A549 (cell line): ENCODE data around the gene TIGD3. TPM values are rescaled to one million over a fixed set of nuclear protein-coding genes. Genes with fewer than 3 reads are reported as not detected.

Experiments
- ATAC-seq, 2 experiments: fragments of 200-7000 bp in 1 of 2; fragments of >200 bp in 1 of 2; cut with Nextera tagmentation in 1 of 2; cut with Tn5 transposase in 1 of 2; 3 replicates each; pipeline versions ENCODE4 v1.8.0 to v1.9.1; 2018 to 2020; ENCODE audit warnings: mild to moderate bottlenecking in 1 of 2, moderate library complexity in 1 of 2
- CTCF ChIA-PET: fragments of 300-600 bp; sonication (Branson Sonifier 250); formaldehyde crosslinking; extraction: SDS; loops from one replicate; lab custom pipeline; 2021; ENCODE audit warnings: antibody characterized with exemption, inconsistent platforms; lab: Yijun Ruan, JAX
- POLR2A ChIA-PET: fragments of 350-600 bp; formaldehyde crosslinking; extraction: SDS; loops from one replicate; lab custom pipeline; 2021; ENCODE audit warnings: antibody characterized with exemption, inconsistent platforms; lab: Yijun Ruan, JAX
- DNase-seq, 2 experiments: peaks; one replicate each; pipeline versions ENCODE4 v3.0.0 to v3.0.0-alpha.2; 2011 to 2016; ENCODE audit warnings: low read depth in 1 of 2, low spot score in 1 of 2
- FAIRE-seq: peaks from 2 replicates; lab custom pipeline; 2011; peaks lifted over from hg19 to GRCh38; lab: Jason Lieb, UNC
- H3K27ac ChIP-seq, 2 experiments: fragments of >200 bp; sonication (Bioruptor Twin); formaldehyde crosslinking; 3 replicates each; pipeline ENCODE4 v1.5.1; 2016 to 2017
- H3K4me1 ChIP-seq: fragments of >200 bp; sonication (Bioruptor Twin); formaldehyde crosslinking; 3 replicates; pipeline ENCODE4 v1.6.1; 2016
- H3K4me2 ChIP-seq: fragments of >200 bp; sonication (Bioruptor Twin); formaldehyde crosslinking; 3 replicates; pipeline ENCODE4 v1.6.1; 2016
- H3K4me3 ChIP-seq: fragments of >200 bp; sonication (Bioruptor Twin); formaldehyde crosslinking; 3 replicates; pipeline ENCODE4 v1.5.1; 2016
- H3K9me3 ChIP-seq: fragments of >200 bp; sonication (Bioruptor Twin); formaldehyde crosslinking; 3 replicates; pipeline ENCODE4 v1.6.1; 2016
- ATOH8 ChIP-seq: fragments of 250-450 bp; sonication (Bioruptor Pico); IDR thresholded peaks from 2 replicates; pipeline ENCODE4 v1.5.0; 2020; ENCODE audit warnings: low read depth, mild to moderate bottlenecking, moderate library complexity
- BCL3 ChIP-seq: fragments of >200 bp; sonication (Bioruptor Twin); formaldehyde crosslinking; IDR thresholded peaks from 3 replicates; pipeline ENCODE4 v1.6.1; 2016
- BHLHE40 ChIP-seq: IDR thresholded peaks from 2 replicates; pipeline ENCODE4 v1.6.1; 2012; ENCODE audit warnings: low read depth, low read length, inconsistent platforms
- CBX2 ChIP-seq: fragments of 200-600 bp; sonication (generic); IDR thresholded peaks from 2 replicates; pipeline ENCODE4 v1.6.1; 2016; ENCODE audit warnings: low read depth, mild to moderate bottlenecking, borderline replicate concordance
- CBX8 ChIP-seq: fragments of 200-600 bp; sonication (generic); IDR thresholded peaks from 2 replicates; pipeline ENCODE4 v1.6.1; 2016
- CEBPB ChIP-seq, 2 experiments: fragments of >200 bp in 1 of 2; sonication (Bioruptor Twin) in 1 of 2; formaldehyde crosslinking in 1 of 2; IDR thresholded peaks; 2 replicates each; pipeline ENCODE4 v1.6.1; 2012 to 2016
- CHD4 ChIP-seq: fragments of 200-600 bp; sonication (generic); IDR thresholded peaks from 2 replicates; pipeline ENCODE4 v1.6.1; 2016; ENCODE audit warnings: antibody characterized with exemption, mild to moderate bottlenecking, borderline replicate concordance
- ELK1 ChIP-seq: fragments of 150-350 bp; IDR thresholded peaks from 2 replicates; pipeline ENCODE4 v1.6.1; 2014; ENCODE audit warnings: low read depth, mild to moderate bottlenecking, low read length
- EP300 ChIP-seq, 2 experiments: fragments of >200 bp; sonication (Bioruptor Twin); formaldehyde crosslinking; IDR thresholded peaks; 2 replicates in 1 of 2; 3 replicates in 1 of 2; pipeline ENCODE4 v1.6.1; 2016 to 2017
- FOSL2 ChIP-seq, 2 experiments: fragments of 450-650 bp in 1 of 2; fragments of >200 bp in 1 of 2; sonication (Bioruptor Twin) in 1 of 2; formaldehyde crosslinking; IDR thresholded peaks; 2 replicates each; pipeline versions ENCODE4 v1.5.0 to v1.6.1; 2016 to 2020; ENCODE audit warnings: mild to moderate bottlenecking in 1 of 2, moderate library complexity in 1 of 2
- FOXS1 ChIP-seq: fragments of 250-450 bp; sonication (Bioruptor Pico); IDR thresholded peaks from 2 replicates; pipeline ENCODE4 v1.5.0; 2020; ENCODE audit warnings: mild to moderate bottlenecking, moderate library complexity
- HEYL ChIP-seq: fragments of 250-450 bp; sonication (Bioruptor Pico); IDR thresholded peaks from 2 replicates; pipeline ENCODE4 v1.8.0; 2021; ENCODE audit warnings: mild to moderate bottlenecking, moderate library complexity
- HMGXB4 ChIP-seq: fragments of 250-450 bp; sonication (Bioruptor Pico); IDR thresholded peaks from 2 replicates; pipeline ENCODE4 v1.5.0; 2021; ENCODE audit warnings: mild to moderate bottlenecking, moderate library complexity, borderline replicate concordance
- HOXA7 ChIP-seq: fragments of 250-450 bp; sonication (Bioruptor Pico); IDR thresholded peaks from 2 replicates; pipeline ENCODE4 v1.5.0; 2020; ENCODE audit warnings: mild to moderate bottlenecking, moderate library complexity
- MAFK ChIP-seq: fragments of 450-650 bp; IDR thresholded peaks from 2 replicates; pipeline ENCODE4 v1.6.1; 2014; ENCODE audit not compliant: partially characterized antibody
- NFE2L2 ChIP-seq: fragments of 150-350 bp; conservative IDR thresholded peaks from 2 replicates; pipeline ENCODE4 v1.6.1; 2014; ENCODE audit warnings: low read length
- NPAS2 ChIP-seq: fragments of 250-450 bp; sonication (Bioruptor Pico); IDR thresholded peaks from 2 replicates; pipeline ENCODE4 v1.8.0; 2022; ENCODE audit warnings: mild to moderate bottlenecking, moderate library complexity, borderline replicate concordance
- NR3C1 ChIP-seq: fragments of >200 bp; sonication (Bioruptor Twin); formaldehyde crosslinking; IDR thresholded peaks from 3 replicates; pipeline ENCODE4 v1.6.1; 2017
- PHF8 ChIP-seq: fragments of 200-600 bp; sonication (generic); IDR thresholded peaks from 2 replicates; pipeline ENCODE4 v1.6.1; 2016; ENCODE audit warnings: low read depth, mild to moderate bottlenecking, antibody characterized with exemption, moderate library complexity, borderline replicate concordance
- RNF2 ChIP-seq: fragments of 200-600 bp; sonication (generic); IDR thresholded peaks from 2 replicates; pipeline ENCODE4 v1.6.1; 2016; ENCODE audit warnings: low read depth, mild to moderate bottlenecking, antibody characterized with exemption, moderate library complexity, borderline replicate concordance
- ZSCAN20 ChIP-seq: fragments of 250-450 bp; sonication (Bioruptor Pico); IDR thresholded peaks from 2 replicates; pipeline ENCODE4 v1.8.0; 2022; ENCODE audit warnings: mild to moderate bottlenecking, moderate library complexity
- WGBS: methylation state at CpG from one replicate; pipeline ENCODE4 v1.1.6; 2017; ENCODE audit errors: missing lambda C conversion rate; 5-methylcytosine and 5-hydroxymethylcytosine counted together
- polyA plus RNA-seq, 4 experiments: library from polyadenylated mRNA; depleted of rRNA in 3 of 4; stranded (reverse); fragments of >200 nt; fragmentation: RNase III in 1 of 4; extraction: RNeasy Plus Mini Kit Qiagen cat#74134 plus additional on column Dnase treatment in 1 of 4; gene quantifications; 2 replicates in 3 of 4; 3 replicates in 1 of 4; pipeline ENCODE4 v1.2.3, GENCODE V29; 2011 to 2017

TIGD3 gene
- polyA plus RNA-seq, 2 of the 4 experiments (the other 2 are of a cell fraction) = 0.37 to 0.66 TPM

GRCh38 chr11:65357856-65358356 is 3.4 kb downstream of the TIGD3 start:
- POLR2A ChIA-PET = interaction anchor here (0.6 to 1.4 kb wide), 2 partner anchors 25 to 81 kb away, joined by 4 to 5 read pairs; partner anchors contain the start of gene DPF2
- Histone ChIP-seq H3K4me2 (no peak overlapping the region), H3K4me1 (0 out of 3 replicates have a peak, but pooled peaks cover 4% of the 10 kb centered on the region), H3K4me3 (no peak overlapping the region), H3K27ac (no peak overlapping the region), H3K9me3 (no peaks in the 10 kb centered on the region)
- 85% methylated on average over 8 of the region's 8 CpGs for WGBS
- FAIRE-seq (no peak), DNase-seq (no peak), ATAC-seq (no peak)
- CTCF ChIA-PET = interaction anchor here (0.7 to 2.5 kb wide), 6 partner anchors 10 to 208 kb away, joined by 3 to 9 read pairs (median 4); no protein-coding TSS in a partner anchor
- TF ChIP-seq HMGXB4 (CRISPR knock-in tag) = no peak
- TF ChIP-seq BHLHE40 = no peak
- TF ChIP-seq RNF2 = no peak
- TF ChIP-seq CEBPB (IDR thresholded peaks at IDR 0.05) = no peak
- TF ChIP-seq NFE2L2 = no peak

- CTCF ChIA-PET = interaction anchor here (0.6 to 7.5 kb wide), 7 partner anchors 9 to 493 kb away, joined by 3 to 35 read pairs (median 4); partner anchors contain the start of genes SLC25A45 and TIGD3
- peaks cover 7% of the 10 kb centered on the region for H3K4me1 ChIP-seq
Observed at GRCh38 chr11:65362320-65362931, 7.9 kb downstream of the TIGD3 start.

GRCh38 chr11:65362966-65363365 is 8.4 kb downstream of the TIGD3 start:
- WGBS = 79% methylated on average over 6 of the region's 6 CpGs
- DNase-seq (no peak), FAIRE-seq (no peak), ATAC-seq (no peak)
- TF ChIP-seq CBX2 (no peak), FOXS1 (CRISPR knock-in tag) (no peak), NR3C1 (no peak), PHF8 (no peak), EP300 (IDR thresholded peaks at IDR 0.05) (no peak), ATOH8 (CRISPR knock-in tag) (no peak), HEYL (no peak), ELK1 (no peak), ZSCAN20 (CRISPR knock-in tag) (no peak), MAFK (no peak), FOSL2 (IDR thresholded peaks at IDR 0.05) (no peak), FOSL2 (CRISPR knock-in tag; IDR thresholded peaks at IDR 0.05) (no peak)
- Histone ChIP-seq H3K4me1 (peaks cover 7% of the 10 kb centered on the region), H3K4me3 (no peak overlapping the region), H3K4me2 (no peak overlapping the region), H3K27ac (no peak overlapping the region), H3K9me3 (no peaks in the 10 kb centered on the region)
- CTCF ChIA-PET = interaction anchor here (0.6 to 7.5 kb wide), 5 partner anchors 10 to 494 kb away, joined by 3 to 35 read pairs (median 4); partner anchors contain the start of gene TIGD3
- POLR2A ChIA-PET = no interaction called here

More at GRCh38 chr11:65362320-65362931, 7.9 kb downstream of the TIGD3 start:
- no peak overlapping the region for H3K4me2 ChIP-seq
- no peak overlapping the region for H3K27ac ChIP-seq
- POLR2A ChIA-PET = no interaction called here
- no peaks in the 10 kb centered on the region for H3K9me3 ChIP-seq
- 88% methylated on average over 10 of the region's 10 CpGs for WGBS
- FAIRE-seq (no peak), DNase-seq (no peak), ATAC-seq (no peak)
- TF ChIP-seq NPAS2 (CRISPR knock-in tag) (no peak), ATOH8 (CRISPR knock-in tag) (no peak), CHD4 (no peak), CEBPB (IDR thresholded peaks at IDR 0.05) (no peak), HOXA7 (no peak), BCL3 (no peak), CBX8 (no peak)
- H3K4me3 ChIP-seq = no peak overlapping the region
